ENCODE data around the gene HSPG2.
"Not testable (repeated sequence)": the region's sequence is repeated elsewhere in the genome, so short reads cannot be mapped to it uniquely, and the experiment has no call there.

DNA sequence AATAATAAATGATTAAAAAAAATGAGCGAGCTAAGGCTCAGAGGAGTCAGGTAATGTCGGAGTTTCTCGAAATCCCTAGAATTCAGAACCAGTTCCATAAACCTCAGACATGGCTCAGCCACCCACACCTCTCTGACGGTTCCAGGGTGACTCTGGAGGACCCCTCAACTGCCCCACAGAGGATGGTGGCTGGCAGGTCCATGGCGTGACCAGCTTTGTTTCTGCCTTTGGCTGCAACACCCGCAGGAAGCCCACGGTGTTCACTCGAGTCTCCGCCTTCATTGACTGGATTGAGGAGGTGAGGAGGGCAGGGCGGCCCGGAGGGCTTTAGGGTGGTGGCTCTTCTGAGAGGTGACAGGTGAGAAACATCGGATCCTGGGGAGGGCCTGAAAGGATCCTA is 49.3 kb upstream of the HSPG2 start:
- TF ChIP-seq, protein P1, sequence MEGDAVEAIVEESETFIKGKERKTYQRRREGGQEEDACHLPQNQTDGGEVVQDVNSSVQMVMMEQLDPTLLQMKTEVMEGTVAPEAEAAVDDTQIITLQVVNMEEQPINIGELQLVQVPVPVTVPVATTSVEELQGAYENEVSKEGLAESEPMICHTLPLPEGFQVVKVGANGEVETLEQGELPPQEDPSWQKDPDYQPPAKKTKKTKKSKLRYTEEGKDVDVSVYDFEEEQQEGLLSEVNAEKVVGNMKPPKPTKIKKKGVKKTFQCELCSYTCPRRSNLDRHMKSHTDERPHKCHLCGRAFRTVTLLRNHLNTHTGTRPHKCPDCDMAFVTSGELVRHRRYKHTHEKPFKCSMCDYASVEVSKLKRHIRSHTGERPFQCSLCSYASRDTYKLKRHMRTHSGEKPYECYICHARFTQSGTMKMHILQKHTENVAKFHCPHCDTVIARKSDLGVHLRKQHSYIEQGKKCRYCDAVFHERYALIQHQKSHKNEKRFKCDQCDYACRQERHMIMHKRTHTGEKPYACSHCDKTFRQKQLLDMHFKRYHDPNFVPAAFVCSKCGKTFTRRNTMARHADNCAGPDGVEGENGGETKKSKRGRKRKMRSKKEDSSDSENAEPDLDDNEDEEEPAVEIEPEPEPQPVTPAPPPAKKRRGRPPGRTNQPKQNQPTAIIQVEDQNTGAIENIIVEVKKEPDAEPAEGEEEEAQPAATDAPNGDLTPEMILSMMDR (IDR thresholded peaks at IDR 0.05), result not testable (repeated sequence)
- TF ChIP-seq ZFX (IDR thresholded peaks at IDR 0.05; ENCODE audit: borderline replicate concordance), result not testable (repeated sequence)

Measured in 22Rv1 (cell line).